DOHH2 (cell line): ENCODE data around the gene DGKB.

Source experiments
- CTCF ChIP-seq: fragments of 200-600 bp; sonication (generic); IDR thresholded peaks from one replicate; pipeline ENCODE4 v1.5.1; 2014; ENCODE audit warnings: antibody characterized with exemption, mild to moderate bottlenecking, low read depth, low read length; ENCODE audit not compliant: poor library complexity, severe bottlenecking
- EZH2phosphoT487 ChIP-seq: fragments of 200-600 bp; sonication (generic); IDR thresholded peaks from 2 replicates; pipeline ENCODE4 v1.6.1; 2017; ENCODE audit warnings: borderline replicate concordance, mild to moderate bottlenecking, antibody characterized with exemption, low read length, moderate library complexity, mixed read lengths

DNA sequence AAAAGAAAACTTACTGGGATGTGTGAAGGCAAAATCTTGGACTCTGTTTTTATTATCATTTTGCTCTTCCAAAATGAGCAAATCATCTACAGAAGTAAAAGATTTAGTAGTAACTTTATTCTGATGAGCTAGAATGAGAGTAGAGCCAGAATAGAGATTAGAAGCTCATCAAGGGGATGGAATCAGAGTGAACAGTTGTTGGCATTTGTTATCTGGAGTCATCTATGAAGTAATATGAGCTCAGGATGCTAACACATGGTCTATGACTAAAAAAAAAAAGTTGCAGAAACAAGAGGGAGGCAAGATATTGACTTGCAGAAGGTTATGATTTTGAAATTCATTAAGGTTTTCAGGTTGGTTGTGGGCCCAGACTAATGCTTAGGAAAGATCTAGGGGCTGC, 504.0 kb downstream of the DGKB start:
- TF ChIP-seq CTCF, result no peak
- no peak for TF ChIP-seq EZH2phosphoT487
